ENCODE data around the gene MSRB1. TPM values are rescaled to one million over a fixed set of nuclear protein-coding genes. Genes with fewer than 3 reads are reported as not detected.
"Not testable (repeated sequence)": the region's sequence is repeated elsewhere in the genome, so short reads cannot be mapped to it uniquely, and the experiment has no call there.

The MSRB1 gene
- total and polyA plus RNA-seq, 2 experiments from 2014 or later: 14.1 to 26.9 TPM

GRCh38 chr16:1963806-1964505 lies 21.0 kb upstream of the MSRB1 start:
- in situ Hi-C loops (cut with MboI): no loop called here
- H3K79me2 ChIP-seq (ENCODE audit: insufficient read depth): peaks cover 73% of the 10 kb centered on the region

GRCh38 chr16:1962161-1963153 lies 19.5 kb upstream of the MSRB1 start:
- DNase-seq; H3K27me3 ChIP-seq (replicated peaks; ENCODE audit: insufficient read depth); H3K4me1 ChIP-seq (ENCODE audit: insufficient read depth); H3K9me2 ChIP-seq (ENCODE audit: insufficient read depth); H3K4me2 ChIP-seq (ENCODE audit: unreplicated experiment); H2AFZ ChIP-seq; H4K20me1 ChIP-seq (ENCODE audit: insufficient read depth); H3K9me3 ChIP-seq (ENCODE audit: low read depth); in situ Hi-C loops (cut with MboI): not testable (repeated sequence)
- peaks cover 40% of the 10 kb centered on the region for H3F3A ChIP-seq (ENCODE audit: insufficient read depth)
- H3K36me3 ChIP-seq (ENCODE audit: low read depth): peaks cover 24% of the 10 kb centered on the region
- H3K79me2 ChIP-seq (ENCODE audit: insufficient read depth): peaks cover 73% of the 10 kb centered on the region
- 0 out of 2 replicates have a peak overlapping the region, but pooled peaks have one; percentile 91 for H3K27ac ChIP-seq
- 83 to 89% methylated on average over 29 to 37 of the region's 37 CpGs for WGBS, 2 experiments (ENCODE audit: low coverage in 1 of 2, low lambda C conversion rate in 2 of 2, missing lambda C conversion rate in 2 of 2)
- peak overlapping the region; percentile 97; the same call in 1 of the 2 replicates for H3K9ac ChIP-seq
- H3K4me3 ChIP-seq: peak overlapping the region; percentile 93

More at GRCh38 chr16:1963806-1964505, 21.0 kb upstream of the MSRB1 start:
- peak overlapping the region; percentile 88 for H3K4me2 ChIP-seq (ENCODE audit: unreplicated experiment)
- peak overlapping the region; percentile 97 for H3K9ac ChIP-seq
- TF ChIP-seq EZH2phosphoT487 (IDR thresholded peaks at IDR 0.05; ENCODE audit: insufficient read depth, low read depth) (no peak), EZH2 (IDR thresholded peaks at IDR 0.05; ENCODE audit: insufficient read depth, poor library complexity, severe bottlenecking) (no peak)
- H3K36me3 ChIP-seq (ENCODE audit: low read depth): peaks cover 24% of the 10 kb centered on the region
- H3K27me3 ChIP-seq (replicated peaks; ENCODE audit: insufficient read depth): no peaks in the 10 kb centered on the region
- DNase-seq: peak; percentile 58
- no peak overlapping the region for H2AFZ ChIP-seq
- H3K9me3 ChIP-seq (ENCODE audit: low read depth): no peaks in the 10 kb centered on the region
- peak overlapping the region; percentile 93 for H3K4me3 ChIP-seq
- H3K9me2 ChIP-seq (ENCODE audit: insufficient read depth): no peaks in the 10 kb centered on the region
- peaks cover 40% of the 10 kb centered on the region for H3F3A ChIP-seq (ENCODE audit: insufficient read depth)
- peaks cover 6% of the 10 kb centered on the region for H3K4me1 ChIP-seq (ENCODE audit: insufficient read depth)
- peak overlapping the region; percentile 91 for H3K27ac ChIP-seq
- 20 to 25% methylated on average over 36 to 44 of the region's 44 CpGs for WGBS, 2 experiments (ENCODE audit: low coverage in 1 of 2, low lambda C conversion rate in 2 of 2, missing lambda C conversion rate in 2 of 2)
- H4K20me1 ChIP-seq (ENCODE audit: insufficient read depth): no peaks in the 10 kb centered on the region

- H3K4me2 ChIP-seq (ENCODE audit: unreplicated experiment): no peak overlapping the region
- no peaks in the 10 kb centered on the region for H3K27me3 ChIP-seq (replicated peaks; ENCODE audit: insufficient read depth)
- WGBS, 2 experiments (ENCODE audit: low coverage in 1 of 2, low lambda C conversion rate in 2 of 2, missing lambda C conversion rate in 2 of 2): 68 to 71% methylated on average over 6 of the region's 6 CpGs
- no peaks in the 10 kb centered on the region for H3K9me2 ChIP-seq (ENCODE audit: insufficient read depth)
- H2AFZ ChIP-seq: no peak overlapping the region
- H3K4me1 ChIP-seq (ENCODE audit: insufficient read depth): peaks cover 6% of the 10 kb centered on the region
- no peak overlapping the region for H3K4me3 ChIP-seq
- H3F3A ChIP-seq (ENCODE audit: insufficient read depth): peaks cover 40% of the 10 kb centered on the region
- in situ Hi-C loops (cut with MboI): no loop called here
- no peak overlapping the region for H3K27ac ChIP-seq
- no peak overlapping the region for H3K9ac ChIP-seq
- peaks cover 68% of the 10 kb centered on the region for H3K79me2 ChIP-seq (ENCODE audit: insufficient read depth)
- no peak for TF ChIP-seq EZH2 (IDR thresholded peaks at IDR 0.05; ENCODE audit: insufficient read depth, poor library complexity, severe bottlenecking)
- TF ChIP-seq EZH2phosphoT487 (IDR thresholded peaks at IDR 0.05; ENCODE audit: insufficient read depth, low read depth): no peak
- H3K9me3 ChIP-seq (ENCODE audit: low read depth): no peaks in the 10 kb centered on the region
- peaks cover 24% of the 10 kb centered on the region for H3K36me3 ChIP-seq (ENCODE audit: low read depth)
- DNase-seq: peak; percentile 16
- no peaks in the 10 kb centered on the region for H4K20me1 ChIP-seq (ENCODE audit: insufficient read depth)
Observed at GRCh38 chr16:1961651-1962067, 18.7 kb upstream of the MSRB1 start.
